Upper lobe of left lung (tissue), 4 donors: ENCODE results near the gene TDRKH.

Experiments used
- CTCF ChIP-seq, 6 experiments: fragments of 450-650 bp in 4 of 6; fragments of 200-600 bp in 2 of 6; sonication (generic) in 2 of 6; IDR thresholded peaks; one replicate each; pipeline ENCODE4 v1.5.1; 2016 to 2019; ENCODE audit warnings: antibody characterized with exemption in 6 of 6
- EP300 ChIP-seq, 4 donors: sonication (generic); formaldehyde crosslinking; IDR thresholded peaks; one replicate each; pipeline ENCODE4 v1.5.1; 2017; ENCODE audit warnings: antibody characterized with exemption in 4 of 4, control low read depth in 2 of 4
- POLR2A ChIP-seq, 4 donors: fragments of 450-650 bp; IDR thresholded peaks; one replicate each; pipeline ENCODE4 v1.5.1; 2016 to 2017; ENCODE audit warnings: antibody characterized with exemption in 4 of 4, mild to moderate bottlenecking in 2 of 4
- POLR2AphosphoS5 ChIP-seq, 2 donors: sonication (generic); formaldehyde crosslinking; IDR thresholded peaks; one replicate each; pipeline ENCODE4 v1.5.1; 2017; ENCODE audit warnings: antibody characterized with exemption in 2 of 2

GRCh38 chr1:151733126-151733525, 57.2 kb downstream of the TDRKH start:
- no peak for TF ChIP-seq POLR2AphosphoS5 (IDR thresholded peaks at IDR 0.05)
- TF ChIP-seq CTCF (IDR thresholded peaks at IDR 0.05), result no peak
- no peak for TF ChIP-seq POLR2A (IDR thresholded peaks at IDR 0.05)
- no peak for TF ChIP-seq EP300 (IDR thresholded peaks at IDR 0.05)
